Ascending aorta (tissue), 2 donors: Measurements from ENCODE around the gene MYLK4. TPM values are rescaled to one million over a fixed set of nuclear protein-coding genes. Genes with fewer than 3 reads are reported as not detected.

Experiments used
- DNase-seq, 2 donors: peaks; one replicate each; pipeline ENCODE4 v3.0.0-alpha.2; 2019; ENCODE audit warnings: low spot score in 2 of 2
- H3K27ac ChIP-seq, 2 donors: fragments of 200-600 bp; sonication (generic); one replicate each; pipeline ENCODE4 v1.5.1; 2016 to 2017; ENCODE audit warnings: mild to moderate bottlenecking in 1 of 2
- H3K27me3 ChIP-seq: fragments of 200-600 bp; sonication (generic); one replicate; pipeline ENCODE4 v1.5.1; 2017
- H3K36me3 ChIP-seq, 2 donors: fragments of 200-600 bp; sonication (generic); one replicate each; pipeline ENCODE4 v1.5.1; 2016
- H3K4me1 ChIP-seq, 2 donors: fragments of 200-600 bp; sonication (generic); one replicate each; pipeline ENCODE4 v1.5.1; 2016 to 2017; ENCODE audit warnings: mild to moderate bottlenecking in 1 of 2
- H3K4me3 ChIP-seq, 2 donors: fragments of 200-600 bp; sonication (generic); one replicate each; pipeline ENCODE4 v1.5.1; 2016 to 2017; ENCODE audit warnings: mild to moderate bottlenecking in 1 of 2
- H3K9me3 ChIP-seq, 2 donors: fragments of 200-600 bp; sonication (generic); one replicate each; pipeline ENCODE4 v1.5.1; 2016
- intact Hi-C: fragments of 100-400 bp; cut with DNase I; formaldehyde crosslinking; loops from one replicate; pipeline ENCODE4 v1.15.1; 2023
- total RNA-seq: library from RNA; depleted of rRNA; stranded (reverse); fragments of >200 nt; gene quantifications from one replicate; pipeline ENCODE4 v1.1.0, GENCODE V29; 2016
- TF ChIP-seq, protein P1 (sequence below), 3 experiments: fragments of 200-600 bp in 2 of 3; fragments of 450-650 bp in 1 of 3; sonication (generic) in 2 of 3; IDR thresholded peaks; one replicate each; pipeline ENCODE4 v1.5.1; 2016 to 2019; ENCODE audit warnings: antibody characterized with exemption in 3 of 3, mild to moderate bottlenecking in 1 of 3, moderate library complexity in 1 of 3

The MYLK4 gene
- total RNA-seq, 1 donor from 2014 or later, result not detected

DNA sequence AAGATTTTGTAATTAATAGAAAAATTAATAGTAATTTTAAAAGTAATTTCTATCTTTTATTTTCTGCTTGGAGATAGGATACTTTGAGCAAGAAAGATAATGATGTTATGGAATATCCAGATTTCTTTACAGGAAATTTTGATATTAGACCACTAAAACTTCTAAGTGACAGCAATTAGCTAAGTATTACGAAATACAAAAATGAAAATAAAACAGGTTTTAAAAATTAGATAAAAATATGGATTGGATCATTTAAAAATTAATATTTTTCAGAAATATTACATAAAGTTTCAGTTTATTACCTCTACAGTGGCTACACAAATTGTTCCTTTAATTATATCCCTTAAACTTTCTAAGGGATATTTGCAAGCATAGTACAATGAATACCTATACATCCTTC is 4.2 kb upstream of the MYLK4 start:
- Histone ChIP-seq H3K4me1 (peaks cover 0 to 7% of the 10 kb centered on the region in 2 donors), H3K27ac (no peak overlapping the region), H3K36me3 (no peaks in the 10 kb centered on the region), H3K9me3 (no peaks in the 10 kb centered on the region), H3K4me3 (no peak overlapping the region), H3K27me3 (no peaks in the 10 kb centered on the region)
- intact Hi-C loops, result no loop called here
- no peak for DNase-seq
- TF ChIP-seq, protein P1, sequence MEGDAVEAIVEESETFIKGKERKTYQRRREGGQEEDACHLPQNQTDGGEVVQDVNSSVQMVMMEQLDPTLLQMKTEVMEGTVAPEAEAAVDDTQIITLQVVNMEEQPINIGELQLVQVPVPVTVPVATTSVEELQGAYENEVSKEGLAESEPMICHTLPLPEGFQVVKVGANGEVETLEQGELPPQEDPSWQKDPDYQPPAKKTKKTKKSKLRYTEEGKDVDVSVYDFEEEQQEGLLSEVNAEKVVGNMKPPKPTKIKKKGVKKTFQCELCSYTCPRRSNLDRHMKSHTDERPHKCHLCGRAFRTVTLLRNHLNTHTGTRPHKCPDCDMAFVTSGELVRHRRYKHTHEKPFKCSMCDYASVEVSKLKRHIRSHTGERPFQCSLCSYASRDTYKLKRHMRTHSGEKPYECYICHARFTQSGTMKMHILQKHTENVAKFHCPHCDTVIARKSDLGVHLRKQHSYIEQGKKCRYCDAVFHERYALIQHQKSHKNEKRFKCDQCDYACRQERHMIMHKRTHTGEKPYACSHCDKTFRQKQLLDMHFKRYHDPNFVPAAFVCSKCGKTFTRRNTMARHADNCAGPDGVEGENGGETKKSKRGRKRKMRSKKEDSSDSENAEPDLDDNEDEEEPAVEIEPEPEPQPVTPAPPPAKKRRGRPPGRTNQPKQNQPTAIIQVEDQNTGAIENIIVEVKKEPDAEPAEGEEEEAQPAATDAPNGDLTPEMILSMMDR (IDR thresholded peaks at IDR 0.05), result no peak

DNA sequence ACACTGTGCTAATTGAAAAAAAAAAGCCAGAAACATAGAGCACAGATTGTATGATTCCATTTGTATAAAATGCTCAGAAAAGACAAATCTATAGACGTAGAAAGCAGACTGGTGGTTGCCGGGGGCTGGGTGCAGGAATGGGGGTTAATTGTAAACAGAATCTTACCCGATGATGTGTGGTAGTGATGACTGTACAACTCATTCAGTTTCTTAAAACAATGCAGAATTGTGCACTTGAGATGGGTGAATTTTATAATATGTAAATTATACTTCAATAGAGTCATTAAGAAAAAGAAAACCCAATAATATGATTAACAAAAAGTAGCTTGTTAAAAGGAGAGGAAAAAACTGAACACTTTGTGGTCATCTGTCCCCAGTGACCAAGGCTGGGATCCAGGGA is 3.7 kb upstream of the MYLK4 start:
- TF ChIP-seq, protein P1 (IDR thresholded peaks at IDR 0.05), result no peak
- Histone ChIP-seq H3K27ac (no peak overlapping the region), H3K9me3 (no peaks in the 10 kb centered on the region), H3K4me1 (peaks cover 0 to 7% of the 10 kb centered on the region in 2 donors), H3K36me3 (no peaks in the 10 kb centered on the region), H3K4me3 (no peak overlapping the region), H3K27me3 (no peaks in the 10 kb centered on the region)
- no peak for DNase-seq
- intact Hi-C loops, result no loop called here

DNA sequence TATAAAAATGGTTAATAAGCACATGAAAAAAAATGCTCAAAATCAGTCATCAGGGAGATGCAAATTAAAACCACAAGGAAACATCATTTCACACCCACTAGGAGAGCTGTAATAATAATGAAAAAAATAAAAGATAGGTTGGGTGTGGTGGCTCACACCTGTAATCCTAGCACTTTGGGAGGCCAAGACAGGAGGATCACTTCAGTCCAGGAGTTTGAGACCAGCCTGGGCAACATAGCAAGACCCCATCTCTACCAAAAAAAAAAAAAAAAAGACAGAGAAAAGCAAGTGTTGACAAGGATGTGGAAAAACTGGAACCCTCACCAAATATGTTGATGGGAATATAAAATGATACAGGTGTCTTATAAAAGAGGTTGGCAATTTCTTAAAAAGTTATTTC is 3.0 kb upstream of the MYLK4 start:
- TF ChIP-seq, protein P1 (IDR thresholded peaks at IDR 0.05), result no peak
- H3K27ac ChIP-seq, result no peak overlapping the region
- intact Hi-C loops, result no loop called here

DNA sequence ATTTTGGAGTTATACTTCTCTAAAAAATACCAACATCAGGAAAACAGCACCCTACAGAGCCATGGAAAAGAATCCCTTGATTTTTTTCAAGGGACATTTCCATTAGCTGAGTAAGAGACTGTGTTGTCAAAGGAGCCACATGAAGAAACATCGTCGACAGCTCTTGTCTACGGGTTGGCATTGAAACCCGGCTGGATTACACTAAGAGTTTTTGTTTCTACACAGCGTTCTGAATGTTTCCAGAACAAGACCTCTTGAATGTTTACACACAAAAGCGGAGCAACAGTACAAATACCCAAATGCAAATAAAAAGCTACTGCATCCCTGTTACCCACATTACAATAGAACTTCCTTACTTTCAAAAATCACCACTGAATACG is 2.4 kb upstream of the MYLK4 start:
- TF ChIP-seq, protein P1 (IDR thresholded peaks at IDR 0.05), result no peak
- Histone ChIP-seq H3K27ac (no peak overlapping the region), H3K36me3 (no peaks in the 10 kb centered on the region), H3K4me1 (peaks cover 0 to 11% of the 10 kb centered on the region in 2 donors), H3K27me3 (no peaks in the 10 kb centered on the region), H3K9me3 (no peaks in the 10 kb centered on the region), H3K4me3 (no peak overlapping the region)
- no peak for DNase-seq
- intact Hi-C loops, result no loop called here

More for the DNA sequence above, 3.0 kb upstream of the MYLK4 start:
- Histone ChIP-seq H3K36me3 (no peaks in the 10 kb centered on the region), H3K9me3 (no peaks in the 10 kb centered on the region), H3K4me1 (peaks cover 0 to 11% of the 10 kb centered on the region in 2 donors), H3K4me3 (no peak overlapping the region), H3K27me3 (no peaks in the 10 kb centered on the region)
- no peak for DNase-seq

DNA sequence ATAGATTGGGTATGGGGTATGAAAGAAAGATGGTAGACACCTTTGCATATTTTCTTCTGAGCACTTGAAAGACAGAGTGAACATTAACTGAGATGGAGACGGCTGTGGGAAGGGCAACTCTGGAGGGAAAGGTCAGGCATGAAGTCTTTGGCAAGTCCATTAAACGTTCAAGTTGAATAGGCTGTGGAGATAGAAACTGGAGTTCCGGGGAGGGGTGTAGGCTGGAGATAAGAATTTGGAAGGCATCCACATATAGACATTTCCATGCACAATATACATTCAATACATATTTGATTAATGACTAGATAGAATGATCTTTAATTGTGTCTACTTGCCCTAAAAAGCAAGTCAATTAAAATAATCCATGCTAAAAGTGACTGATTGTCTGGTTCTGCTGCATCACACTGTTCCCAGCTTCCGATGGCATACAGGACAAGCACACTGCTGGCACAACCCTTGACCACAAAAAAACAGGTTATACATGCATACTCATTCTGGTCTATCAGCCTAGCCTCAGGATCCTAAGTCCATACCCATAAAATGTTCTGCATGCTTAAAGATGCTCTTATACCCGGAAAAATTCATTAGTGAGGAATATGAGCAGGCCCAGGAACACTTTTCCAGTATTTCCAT is 1.9 kb upstream of the MYLK4 start:
- Histone ChIP-seq H3K36me3 (no peaks in the 10 kb centered on the region), H3K27ac (no peak overlapping the region), H3K9me3 (no peaks in the 10 kb centered on the region), H3K4me3 (no peak overlapping the region), H3K27me3 (no peaks in the 10 kb centered on the region), H3K4me1 (peaks cover 0 to 11% of the 10 kb centered on the region in 2 donors)
- TF ChIP-seq, protein P1 (IDR thresholded peaks at IDR 0.05), result no peak
- no peak for DNase-seq
- intact Hi-C loops, result no loop called here

DNA sequence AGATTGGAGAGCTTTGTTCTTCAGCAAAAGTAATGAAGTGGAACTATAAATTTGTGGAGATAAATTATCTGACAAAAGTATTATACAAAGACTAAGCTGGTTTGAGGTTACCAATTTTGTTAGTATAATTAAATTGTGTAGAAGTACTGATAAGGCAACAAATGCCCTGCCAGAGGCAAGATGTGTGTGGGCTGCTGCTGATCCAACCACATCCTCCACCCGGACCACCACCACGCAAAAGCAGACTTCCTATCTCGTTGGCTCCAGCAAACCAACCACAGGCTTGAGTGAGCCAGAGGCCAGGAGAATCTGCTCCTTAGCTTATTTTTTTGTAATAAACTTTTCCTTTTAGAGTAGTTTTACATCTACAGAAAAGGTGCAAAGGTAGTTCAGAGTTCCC is 1.1 kb upstream of the MYLK4 start:
- DNase-seq, result no peak
- H3K9me3 ChIP-seq, result no peaks in the 10 kb centered on the region
- no peak overlapping the region for H3K27ac ChIP-seq
- intact Hi-C loops, result no loop called here
- no peaks in the 10 kb centered on the region for H3K27me3 ChIP-seq
- H3K4me1 ChIP-seq, result peaks cover 0 to 9% of the 10 kb centered on the region in 2 donors
- H3K4me3 ChIP-seq, result no peak overlapping the region
- TF ChIP-seq, protein P1 (IDR thresholded peaks at IDR 0.05), result no peak
- H3K36me3 ChIP-seq, result no peaks in the 10 kb centered on the region
